ENCODE measurements around the gene ATP1B1. TPM values are rescaled to one million over a fixed set of nuclear protein-coding genes. Genes with fewer than 3 reads are reported as not detected.
A peak's percentile ranks its signal among the peaks of the same experiment; 100 is the strongest.

Gene ATP1B1
- total RNA-seq, 1 experiment from 2014 or later: not detected

DNA sequence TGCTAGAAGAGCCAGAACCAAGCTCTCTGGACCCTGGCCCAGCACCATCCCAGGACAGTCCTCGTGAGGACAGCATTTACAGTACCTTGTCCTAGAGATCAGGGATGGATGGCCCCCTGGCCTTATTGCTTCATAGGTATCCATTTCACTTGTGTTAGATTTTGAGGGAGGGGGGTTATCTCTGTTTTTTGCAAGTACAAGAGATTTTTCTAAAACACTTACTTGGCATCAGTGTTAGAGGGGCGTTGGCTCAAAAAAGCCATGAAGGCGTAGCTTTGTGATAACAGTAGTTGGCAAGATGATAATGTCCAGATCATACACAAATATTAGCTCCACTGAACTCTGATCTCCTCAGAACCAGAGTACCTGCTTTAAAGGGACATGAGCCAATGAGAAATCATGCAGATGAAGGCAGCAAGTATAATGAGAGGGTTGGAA, 5.8 kb upstream of the ATP1B1 start:
- H4K20me1 ChIP-seq (ENCODE audit: insufficient read depth, low read depth, low read length): no peaks in the 10 kb centered on the region
- no peak overlapping the region for H3K9ac ChIP-seq (ENCODE audit: low read length)
- H3K4me3 ChIP-seq (ENCODE audit: low read length): no peak overlapping the region
- no peaks in the 10 kb centered on the region for H3K79me2 ChIP-seq (ENCODE audit: low read length)
- no peaks in the 10 kb centered on the region for H3K9me3 ChIP-seq (ENCODE audit: low read length)
- no peak for DNase-seq
- no peaks in the 10 kb centered on the region for H3K27me3 ChIP-seq (ENCODE audit: low read length)
- no peaks in the 10 kb centered on the region for H3K36me3 ChIP-seq (ENCODE audit: insufficient read depth, low read length)
- no peaks in the 10 kb centered on the region for H3K9me2 ChIP-seq (replicated peaks; ENCODE audit: insufficient read depth, low read length)
- H2AFZ ChIP-seq (ENCODE audit: low read length): no peak overlapping the region
- peaks cover 3% of the 10 kb centered on the region for H3K4me1 ChIP-seq (ENCODE audit: low read length)
- no peak overlapping the region for H3K4me2 ChIP-seq (ENCODE audit: low read depth, low read length, poor library complexity, severe bottlenecking)
- no peak overlapping the region for H3K27ac ChIP-seq (ENCODE audit: low read length)

DNA sequence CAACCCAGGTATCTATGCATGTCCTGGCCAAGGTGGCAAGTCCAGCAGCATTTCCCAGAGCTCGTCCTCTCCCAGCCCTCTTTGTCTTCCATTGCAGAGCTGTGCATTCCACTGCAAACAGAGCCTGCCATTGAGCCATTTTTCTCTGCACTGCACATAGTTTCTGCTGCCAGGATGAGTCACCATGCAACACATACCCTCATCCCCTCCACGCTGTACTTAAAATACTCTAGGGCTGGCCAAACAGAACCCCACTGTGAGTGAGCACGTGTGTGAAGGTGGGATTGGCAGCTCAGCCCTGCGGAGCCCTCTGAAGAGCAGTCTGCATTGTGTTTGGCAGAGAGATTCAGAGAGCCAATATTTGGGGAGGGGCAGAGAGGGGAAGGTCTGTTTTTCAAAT, 3.9 kb upstream of the ATP1B1 start:
- H3K27me3 ChIP-seq (ENCODE audit: low read length): no peaks in the 10 kb centered on the region
- H3K4me1 ChIP-seq (ENCODE audit: low read length): peaks cover 5% of the 10 kb centered on the region
- H3K9ac ChIP-seq (ENCODE audit: low read length): no peak overlapping the region
- H3K4me3 ChIP-seq (ENCODE audit: low read length): no peak overlapping the region
- no peaks in the 10 kb centered on the region for H3K9me2 ChIP-seq (replicated peaks; ENCODE audit: insufficient read depth, low read length)
- no peaks in the 10 kb centered on the region for H3K79me2 ChIP-seq (ENCODE audit: low read length)
- no peaks in the 10 kb centered on the region for H3K9me3 ChIP-seq (ENCODE audit: low read length)
- H3K4me2 ChIP-seq (ENCODE audit: low read depth, low read length, poor library complexity, severe bottlenecking): no peak overlapping the region
- H3K27ac ChIP-seq (ENCODE audit: low read length): no peak overlapping the region
- no peak for DNase-seq
- H4K20me1 ChIP-seq (ENCODE audit: insufficient read depth, low read depth, low read length): no peaks in the 10 kb centered on the region
- H3K36me3 ChIP-seq (ENCODE audit: insufficient read depth, low read length): no peaks in the 10 kb centered on the region
- no peak overlapping the region for H2AFZ ChIP-seq (ENCODE audit: low read length)

GRCh38 chr1:169103002-169103401, 3.5 kb upstream of the ATP1B1 start:
- Histone ChIP-seq H3K4me3 (ENCODE audit: low read length) (no peak overlapping the region), H2AFZ (ENCODE audit: low read length) (no peak overlapping the region), H3K9ac (ENCODE audit: low read length) (no peak overlapping the region), H3K27me3 (ENCODE audit: low read length) (no peaks in the 10 kb centered on the region), H3K79me2 (ENCODE audit: low read length) (no peaks in the 10 kb centered on the region), H3K9me2 (replicated peaks; ENCODE audit: insufficient read depth, low read length) (no peaks in the 10 kb centered on the region), H3K36me3 (ENCODE audit: insufficient read depth, low read length) (no peaks in the 10 kb centered on the region), H4K20me1 (ENCODE audit: insufficient read depth, low read depth, low read length) (no peaks in the 10 kb centered on the region), H3K9me3 (ENCODE audit: low read length) (no peaks in the 10 kb centered on the region), H3K4me1 (ENCODE audit: low read length) (peaks cover 5% of the 10 kb centered on the region), H3K27ac (ENCODE audit: low read length) (no peak overlapping the region), H3K4me2 (ENCODE audit: low read depth, low read length, poor library complexity, severe bottlenecking) (no peak overlapping the region)
- no peak for DNase-seq

DNA sequence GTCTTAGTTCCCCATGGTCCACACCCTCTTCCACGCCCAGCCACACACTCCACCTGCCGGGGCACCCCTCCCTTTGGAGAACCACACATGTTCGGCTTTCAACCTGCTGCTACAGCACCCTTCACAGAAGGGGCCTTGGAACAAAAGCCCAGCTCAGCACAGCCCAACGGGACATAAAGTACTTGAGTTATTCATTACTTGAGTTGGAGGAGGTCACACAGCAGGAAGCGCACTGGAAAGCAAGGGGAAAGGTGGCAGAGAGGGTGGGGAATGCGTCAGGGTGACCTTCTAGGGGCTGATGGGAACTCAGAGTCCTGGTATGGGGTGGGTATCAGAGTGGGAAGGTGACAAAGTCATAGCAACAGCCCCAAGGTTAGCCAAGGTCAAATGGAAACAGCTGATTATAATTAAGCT, 3.0 kb upstream of the ATP1B1 start:
- H3K4me2 ChIP-seq (ENCODE audit: low read depth, low read length, poor library complexity, severe bottlenecking): no peak overlapping the region

DNA sequence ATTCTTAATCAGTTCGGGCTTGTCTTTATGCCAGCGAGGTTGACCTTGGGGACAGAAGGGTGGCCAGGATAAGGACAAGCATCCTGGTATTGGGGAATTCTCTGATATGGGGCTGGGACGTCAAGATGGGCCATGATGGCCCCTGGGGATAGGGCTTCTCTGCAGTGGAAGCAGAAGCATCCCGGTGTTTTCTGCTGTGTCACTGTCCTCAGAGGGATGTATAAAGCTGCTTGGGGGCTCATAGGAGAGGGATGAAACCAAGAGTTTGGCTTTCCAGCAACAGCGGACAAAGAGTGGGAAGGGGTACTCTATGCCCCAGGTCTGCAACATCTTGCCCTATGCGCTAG, 1.4 kb upstream of the ATP1B1 start:
- H3K4me2 ChIP-seq (ENCODE audit: low read depth, low read length, poor library complexity, severe bottlenecking): peak overlapping the region; percentile 69
- no peaks in the 10 kb centered on the region for H3K27me3 ChIP-seq (ENCODE audit: low read length)
- no peaks in the 10 kb centered on the region for H4K20me1 ChIP-seq (ENCODE audit: insufficient read depth, low read depth, low read length)
- no peaks in the 10 kb centered on the region for H3K9me3 ChIP-seq (ENCODE audit: low read length)
- H3K27ac ChIP-seq (ENCODE audit: low read length): no peak overlapping the region
- no peaks in the 10 kb centered on the region for H3K9me2 ChIP-seq (replicated peaks; ENCODE audit: insufficient read depth, low read length)
- H3K4me3 ChIP-seq (ENCODE audit: low read length): no peak overlapping the region
- no peak for DNase-seq
- H3K4me1 ChIP-seq (ENCODE audit: low read length): peaks cover 5% of the 10 kb centered on the region
- no peaks in the 10 kb centered on the region for H3K79me2 ChIP-seq (ENCODE audit: low read length)
- no peaks in the 10 kb centered on the region for H3K36me3 ChIP-seq (ENCODE audit: insufficient read depth, low read length)
- no peak overlapping the region for H2AFZ ChIP-seq (ENCODE audit: low read length)
- no peak overlapping the region for H3K9ac ChIP-seq (ENCODE audit: low read length)

More for the DNA sequence above, 3.0 kb upstream of the ATP1B1 start:
- H3K27ac ChIP-seq (ENCODE audit: low read length): no peak overlapping the region
- no peaks in the 10 kb centered on the region for H3K79me2 ChIP-seq (ENCODE audit: low read length)
- H3K4me1 ChIP-seq (ENCODE audit: low read length): peaks cover 5% of the 10 kb centered on the region
- H3K4me3 ChIP-seq (ENCODE audit: low read length): no peak overlapping the region
- H2AFZ ChIP-seq (ENCODE audit: low read length): no peak overlapping the region
- no peaks in the 10 kb centered on the region for H3K9me2 ChIP-seq (replicated peaks; ENCODE audit: insufficient read depth, low read length)
- no peak for DNase-seq
- H3K9me3 ChIP-seq (ENCODE audit: low read length): no peaks in the 10 kb centered on the region
- no peaks in the 10 kb centered on the region for H3K27me3 ChIP-seq (ENCODE audit: low read length)
- no peaks in the 10 kb centered on the region for H3K36me3 ChIP-seq (ENCODE audit: insufficient read depth, low read length)
- H4K20me1 ChIP-seq (ENCODE audit: insufficient read depth, low read depth, low read length): no peaks in the 10 kb centered on the region
- H3K9ac ChIP-seq (ENCODE audit: low read length): no peak overlapping the region

DNA sequence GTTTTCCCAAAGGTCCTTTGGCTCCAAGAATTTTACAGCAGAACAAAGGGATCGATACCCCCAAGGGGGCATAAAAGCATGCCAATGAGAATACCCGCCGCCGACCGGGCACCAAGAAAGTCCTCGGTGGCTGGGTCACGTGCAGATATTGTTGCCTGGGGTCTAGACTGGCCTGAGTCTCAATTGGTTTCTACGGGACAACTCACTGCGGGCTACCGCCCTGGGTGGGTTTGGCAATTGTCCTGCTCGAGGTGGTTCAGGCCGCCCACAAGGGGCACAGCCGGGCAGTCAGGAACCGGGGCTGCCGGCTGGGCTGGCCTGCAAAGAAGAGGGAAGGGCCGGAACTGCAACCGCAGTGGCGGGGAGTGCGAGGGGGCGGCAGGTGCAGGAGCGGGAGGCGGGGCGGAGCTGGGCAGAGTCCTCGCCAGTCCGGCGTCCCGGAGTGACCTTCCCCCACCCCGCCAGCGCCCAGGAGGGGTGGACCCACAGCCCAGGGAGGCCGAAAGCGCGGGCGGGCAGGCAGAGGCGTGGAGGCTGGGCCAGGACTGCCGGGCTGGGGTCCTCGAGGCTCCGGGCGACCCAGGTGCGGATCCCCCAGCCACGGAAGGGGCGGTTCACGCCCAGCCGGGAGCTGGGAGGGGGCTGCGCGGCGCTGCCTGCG, 926 bp upstream of the ATP1B1 start:
- H3K4me2 ChIP-seq (ENCODE audit: low read depth, low read length, poor library complexity, severe bottlenecking): peak overlapping the region; percentile 69
- no peaks in the 10 kb centered on the region for H3K27me3 ChIP-seq (ENCODE audit: low read length)
- DNase-seq: no peak
- H3K9me2 ChIP-seq (replicated peaks; ENCODE audit: insufficient read depth, low read length): no peaks in the 10 kb centered on the region
- H3K36me3 ChIP-seq (ENCODE audit: insufficient read depth, low read length): no peaks in the 10 kb centered on the region
- H3K9me3 ChIP-seq (ENCODE audit: low read length): no peaks in the 10 kb centered on the region
- H3K9ac ChIP-seq (ENCODE audit: low read length): no peak overlapping the region
- peaks cover 5% of the 10 kb centered on the region for H3K4me1 ChIP-seq (ENCODE audit: low read length)
- H3K27ac ChIP-seq (ENCODE audit: low read length): no peak overlapping the region
- H3K79me2 ChIP-seq (ENCODE audit: low read length): no peaks in the 10 kb centered on the region
- peak overlapping the region; percentile 62; the same call in 1 of the 2 replicates for H2AFZ ChIP-seq (ENCODE audit: low read length)
- peak overlapping the region; percentile 61; the same call in 1 of the 2 replicates for H3K4me3 ChIP-seq (ENCODE audit: low read length)
- no peaks in the 10 kb centered on the region for H4K20me1 ChIP-seq (ENCODE audit: insufficient read depth, low read depth, low read length)

DNA sequence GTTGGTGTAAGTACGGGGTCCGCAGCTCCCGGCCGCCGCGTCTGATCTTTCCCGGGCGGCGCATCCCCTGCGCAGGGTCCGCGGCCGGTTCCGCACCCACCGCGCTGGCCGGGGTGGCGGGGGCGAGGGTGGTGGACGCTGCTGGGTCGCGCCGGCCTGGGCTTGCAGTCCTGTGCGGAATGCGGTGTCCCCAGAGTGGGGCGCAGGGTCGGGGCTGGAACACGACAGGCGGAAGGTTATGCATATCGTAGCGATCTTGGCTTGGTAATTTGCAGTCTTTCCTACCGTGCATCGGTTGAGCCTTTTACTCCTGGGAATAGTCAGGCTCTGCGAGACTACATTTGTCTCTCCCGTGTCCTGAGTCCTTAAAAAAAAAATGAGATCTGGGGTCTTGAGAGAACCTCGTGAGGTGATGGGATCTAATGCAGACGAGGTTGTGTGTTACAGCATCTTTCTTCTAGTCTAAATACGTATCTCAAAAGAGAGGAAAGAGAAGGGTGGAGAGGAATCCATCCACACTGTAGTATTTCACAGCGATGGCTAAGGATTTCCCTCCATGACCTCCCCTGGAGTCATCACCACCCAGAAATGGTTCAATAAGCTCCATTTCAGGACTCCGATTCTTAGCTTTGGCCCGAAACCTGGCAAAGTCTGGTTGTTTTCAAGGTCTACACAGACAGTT, 572 bp downstream of the ATP1B1 start:
- H3K9ac ChIP-seq (ENCODE audit: low read length): no peak overlapping the region
- no peaks in the 10 kb centered on the region for H3K36me3 ChIP-seq (ENCODE audit: insufficient read depth, low read length)
- peaks cover 5% of the 10 kb centered on the region for H3K4me1 ChIP-seq (ENCODE audit: low read length)
- H3K27ac ChIP-seq (ENCODE audit: low read length): no peak overlapping the region
- H3K9me3 ChIP-seq (ENCODE audit: low read length): no peaks in the 10 kb centered on the region
- DNase-seq: no peak
- H3K79me2 ChIP-seq (ENCODE audit: low read length): no peaks in the 10 kb centered on the region
- no peaks in the 10 kb centered on the region for H4K20me1 ChIP-seq (ENCODE audit: insufficient read depth, low read depth, low read length)
- no peak overlapping the region for H3K4me2 ChIP-seq (ENCODE audit: low read depth, low read length, poor library complexity, severe bottlenecking)
- no peak overlapping the region for H2AFZ ChIP-seq (ENCODE audit: low read length)
- no peaks in the 10 kb centered on the region for H3K9me2 ChIP-seq (replicated peaks; ENCODE audit: insufficient read depth, low read length)
- H3K27me3 ChIP-seq (ENCODE audit: low read length): no peaks in the 10 kb centered on the region
- H3K4me3 ChIP-seq (ENCODE audit: low read length): no peak overlapping the region

DNA sequence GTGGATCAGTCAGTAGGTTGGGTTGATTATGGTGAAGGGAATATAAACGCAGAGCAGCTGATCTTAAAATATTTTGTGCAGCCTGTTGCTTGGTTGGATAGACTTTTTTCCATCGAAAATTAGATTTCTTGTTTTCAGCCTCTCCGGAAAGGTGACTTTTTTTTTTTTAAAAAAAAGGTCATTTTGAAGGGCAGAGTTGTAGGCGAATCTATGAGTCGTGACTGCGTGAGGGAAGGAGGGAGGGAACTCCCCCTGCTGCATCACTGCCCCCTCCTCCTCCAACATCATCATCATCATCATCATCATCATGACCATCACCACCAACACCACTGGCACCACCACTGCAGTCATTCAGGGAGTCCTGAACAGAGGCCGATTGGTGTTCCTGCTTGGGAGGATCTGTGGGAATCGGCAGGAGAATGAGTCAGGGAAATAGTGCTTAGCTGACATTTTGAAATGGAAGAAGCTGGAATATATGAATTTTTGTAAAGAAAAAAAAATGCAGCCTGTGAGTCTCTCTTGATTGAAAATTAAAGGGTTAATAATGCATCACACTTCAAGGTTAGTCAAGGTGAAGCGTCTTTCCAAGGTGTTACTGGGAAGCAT, 1.2 kb downstream of the ATP1B1 start:
- Histone ChIP-seq H3K27me3 (ENCODE audit: low read length) (no peaks in the 10 kb centered on the region), H3K9ac (ENCODE audit: low read length) (no peak overlapping the region), H3K9me3 (ENCODE audit: low read length) (no peaks in the 10 kb centered on the region), H3K79me2 (ENCODE audit: low read length) (no peaks in the 10 kb centered on the region), H2AFZ (ENCODE audit: low read length) (no peak overlapping the region), H3K4me3 (ENCODE audit: low read length) (no peak overlapping the region), H3K27ac (ENCODE audit: low read length) (no peak overlapping the region), H3K4me1 (ENCODE audit: low read length) (peaks cover 5% of the 10 kb centered on the region), H3K4me2 (ENCODE audit: low read depth, low read length, poor library complexity, severe bottlenecking) (no peak overlapping the region), H3K9me2 (replicated peaks; ENCODE audit: insufficient read depth, low read length) (no peaks in the 10 kb centered on the region), H3K36me3 (ENCODE audit: insufficient read depth, low read length) (no peaks in the 10 kb centered on the region), H4K20me1 (ENCODE audit: insufficient read depth, low read depth, low read length) (no peaks in the 10 kb centered on the region)
- no peak for DNase-seq
